Measurements from ENCODE around the gene ANXA8. TPM values are rescaled to one million over a fixed set of nuclear protein-coding genes. Genes with fewer than 3 reads are reported as not detected.

Gene ANXA8
- total RNA-seq, 1 experiment from 2014 or later, result 0.22 TPM

DNA sequence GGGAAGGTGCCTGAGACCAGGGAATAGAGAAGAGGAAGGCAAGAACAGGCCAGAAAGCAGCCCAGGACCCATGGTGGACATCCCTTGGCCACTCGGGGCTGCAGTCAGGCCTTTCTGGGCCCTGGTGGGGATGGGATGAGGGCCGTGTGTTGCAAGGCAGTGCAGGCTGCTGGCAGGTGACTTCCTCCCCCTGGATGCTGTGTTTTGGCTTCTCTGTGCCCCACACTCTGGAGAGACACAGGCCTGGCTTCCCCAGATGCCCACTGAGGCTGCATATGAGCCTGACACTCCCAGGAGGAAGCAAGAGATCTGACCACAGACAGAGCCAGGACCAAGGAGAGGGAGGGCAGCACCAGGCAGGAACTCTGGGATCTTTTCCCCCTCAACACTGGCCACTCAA, 39.9 kb downstream of the ANXA8 start:
- Histone ChIP-seq H3K56ac (ENCODE audit: insufficient read length, low read depth, low read length) (no peak overlapping the region), H3K9ac (ENCODE audit: extremely low read depth, insufficient read length, low read length) (no peak overlapping the region), H2BK12ac (ENCODE audit: insufficient read length, low read depth, low read length) (no peak overlapping the region), H3K14ac (ENCODE audit: insufficient read depth, low read length) (no peak overlapping the region), H3K18ac (ENCODE audit: insufficient read length, low read depth, low read length) (no peak overlapping the region), H3K4me2 (ENCODE audit: insufficient read depth, insufficient read length, low read length) (no peak overlapping the region), H4K20me1 (ENCODE audit: control insufficient read depth, insufficient read depth, insufficient read length) (no peaks in the 10 kb centered on the region), H3T11ph (ENCODE audit: low read length) (no peak overlapping the region), H4K91ac (ENCODE audit: insufficient read length, low read depth, low read length) (no peak overlapping the region), H4K5ac (ENCODE audit: insufficient read length, low read depth, low read length) (no peak overlapping the region), H3K27me3 (ENCODE audit: insufficient read depth, low read length) (no peaks in the 10 kb centered on the region), H2BK15ac (ENCODE audit: low read depth, low read length) (no peak overlapping the region), H3K79me1 (ENCODE audit: insufficient read depth, low read depth, low read length, poor library complexity, severe bottlenecking) (no peaks in the 10 kb centered on the region), H3K9me3 (ENCODE audit: control insufficient read depth, low read depth, low read length) (no peaks in the 10 kb centered on the region), H2AFZ (ENCODE audit: low read length) (no peak overlapping the region), H4K8ac (replicated peaks; ENCODE audit: insufficient read length, low read depth, low read length) (no peak overlapping the region), H3K23me2 (ENCODE audit: insufficient read length, low read depth, low read length, poor library complexity, severe bottlenecking) (no peaks in the 10 kb centered on the region), H2BK20ac (ENCODE audit: low read depth, low read length, poor library complexity, severe bottlenecking) (no peak overlapping the region), H2BK120ac (ENCODE audit: low read depth, low read length, poor library complexity, severe bottlenecking) (no peak overlapping the region), H3K79me2 (ENCODE audit: insufficient read depth, low read length) (no peaks in the 10 kb centered on the region), H3K23ac (ENCODE audit: insufficient read length, low read depth, low read length) (no peak overlapping the region), H3K27ac (ENCODE audit: insufficient read length, low read depth, low read length) (no peak overlapping the region), H2AK5ac (ENCODE audit: insufficient read length, low read length) (no peak overlapping the region), H2BK5ac (ENCODE audit: insufficient read length, low read length) (no peak overlapping the region), H3K4me1 (ENCODE audit: insufficient read depth, low read length) (no peaks in the 10 kb centered on the region), H3K4ac (ENCODE audit: low read depth, low read length) (no peak overlapping the region)
- no peaks in the 10 kb centered on the region; the same call in none of the 2 replicates for H3K27me3 Mint-ChIP-seq (ENCODE audit: low read depth)
- TF ChIP-seq, protein P1, sequence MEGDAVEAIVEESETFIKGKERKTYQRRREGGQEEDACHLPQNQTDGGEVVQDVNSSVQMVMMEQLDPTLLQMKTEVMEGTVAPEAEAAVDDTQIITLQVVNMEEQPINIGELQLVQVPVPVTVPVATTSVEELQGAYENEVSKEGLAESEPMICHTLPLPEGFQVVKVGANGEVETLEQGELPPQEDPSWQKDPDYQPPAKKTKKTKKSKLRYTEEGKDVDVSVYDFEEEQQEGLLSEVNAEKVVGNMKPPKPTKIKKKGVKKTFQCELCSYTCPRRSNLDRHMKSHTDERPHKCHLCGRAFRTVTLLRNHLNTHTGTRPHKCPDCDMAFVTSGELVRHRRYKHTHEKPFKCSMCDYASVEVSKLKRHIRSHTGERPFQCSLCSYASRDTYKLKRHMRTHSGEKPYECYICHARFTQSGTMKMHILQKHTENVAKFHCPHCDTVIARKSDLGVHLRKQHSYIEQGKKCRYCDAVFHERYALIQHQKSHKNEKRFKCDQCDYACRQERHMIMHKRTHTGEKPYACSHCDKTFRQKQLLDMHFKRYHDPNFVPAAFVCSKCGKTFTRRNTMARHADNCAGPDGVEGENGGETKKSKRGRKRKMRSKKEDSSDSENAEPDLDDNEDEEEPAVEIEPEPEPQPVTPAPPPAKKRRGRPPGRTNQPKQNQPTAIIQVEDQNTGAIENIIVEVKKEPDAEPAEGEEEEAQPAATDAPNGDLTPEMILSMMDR (conservative IDR thresholded peaks at IDR 0.05), result no peak
- H3K4me1 Mint-ChIP-seq, result no peaks in the 10 kb centered on the region
- H3K36me3 Mint-ChIP-seq (ENCODE audit: insufficient read depth in 1 of 3, low read depth in 3 of 3), result no peaks in the 10 kb centered on the region; a peak in 2 of 7 replicates
- H3K4me3 Mint-ChIP-seq, result no peak overlapping the region
- DNase-seq, result peak; percentile 15
- H3K27ac Mint-ChIP-seq, result no peak overlapping the region
- WGBS (ENCODE audit: extremely low coverage, insufficient read length, low lambda C conversion rate), result no CpG with 5 or more reads among the region's 2 CpGs
- H3K9me3 Mint-ChIP-seq, result peaks cover 11 to 13% of the 10 kb centered on the region in 2 experiments; a peak in 4 of 5 replicates
